Right hindlimb (tissue), 1 donor: ENCODE results near the gene RETREG3.
A peak's percentile ranks its signal among the peaks of the same experiment; 100 is the strongest.
"Not testable (repeated sequence)": the region's sequence is repeated elsewhere in the genome, so short reads cannot be mapped to it uniquely, and the experiment has no call there.

Experiments used
- DNase-seq: peaks from one replicate; pipeline ENCODE4 v3.0.0-alpha.2; 2018

The RETREG3 gene, protein sequence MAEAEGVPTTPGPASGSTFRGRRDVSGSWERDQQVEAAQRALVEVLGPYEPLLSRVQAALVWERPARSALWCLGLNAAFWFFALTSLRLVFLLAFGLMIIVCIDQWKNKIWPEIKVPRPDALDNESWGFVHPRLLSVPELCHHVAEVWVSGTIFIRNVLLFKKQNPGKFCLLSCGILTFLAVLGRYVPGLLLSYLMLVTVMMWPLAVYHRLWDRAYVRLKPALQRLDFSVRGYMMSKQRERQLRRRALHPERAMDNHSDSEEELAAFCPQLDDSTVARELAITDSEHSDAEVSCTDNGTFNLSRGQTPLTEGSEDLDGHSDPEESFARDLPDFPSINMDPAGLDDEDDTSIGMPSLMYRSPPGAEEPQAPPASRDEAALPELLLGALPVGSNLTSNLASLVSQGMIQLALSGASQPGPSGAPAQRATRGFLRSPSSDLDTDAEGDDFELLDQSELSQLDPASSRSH

GRCh38 chr17:42609182-42609813, at the start of gene RETREG3, which contains the start of gene TUBG1:
TSS of gene RETREG3 (minus strand) at chr17:42609374. CDS start at chr17:42609324, 50 bp downstream.
TSS of gene TUBG1 (plus strand) at chr17:42609683. CDS start at chr17:42609738, 55 bp downstream.
- DNase-seq, result peak; percentile 99

GRCh38 chr17:42657824-42658588, 48.8 kb upstream of the RETREG3 start:
- DNase-seq, result no peak

- DNase-seq, result no peak
These were observed 46.4 kb upstream of the RETREG3 start for GRCh38 chr17:42655528-42655927.

DNA sequence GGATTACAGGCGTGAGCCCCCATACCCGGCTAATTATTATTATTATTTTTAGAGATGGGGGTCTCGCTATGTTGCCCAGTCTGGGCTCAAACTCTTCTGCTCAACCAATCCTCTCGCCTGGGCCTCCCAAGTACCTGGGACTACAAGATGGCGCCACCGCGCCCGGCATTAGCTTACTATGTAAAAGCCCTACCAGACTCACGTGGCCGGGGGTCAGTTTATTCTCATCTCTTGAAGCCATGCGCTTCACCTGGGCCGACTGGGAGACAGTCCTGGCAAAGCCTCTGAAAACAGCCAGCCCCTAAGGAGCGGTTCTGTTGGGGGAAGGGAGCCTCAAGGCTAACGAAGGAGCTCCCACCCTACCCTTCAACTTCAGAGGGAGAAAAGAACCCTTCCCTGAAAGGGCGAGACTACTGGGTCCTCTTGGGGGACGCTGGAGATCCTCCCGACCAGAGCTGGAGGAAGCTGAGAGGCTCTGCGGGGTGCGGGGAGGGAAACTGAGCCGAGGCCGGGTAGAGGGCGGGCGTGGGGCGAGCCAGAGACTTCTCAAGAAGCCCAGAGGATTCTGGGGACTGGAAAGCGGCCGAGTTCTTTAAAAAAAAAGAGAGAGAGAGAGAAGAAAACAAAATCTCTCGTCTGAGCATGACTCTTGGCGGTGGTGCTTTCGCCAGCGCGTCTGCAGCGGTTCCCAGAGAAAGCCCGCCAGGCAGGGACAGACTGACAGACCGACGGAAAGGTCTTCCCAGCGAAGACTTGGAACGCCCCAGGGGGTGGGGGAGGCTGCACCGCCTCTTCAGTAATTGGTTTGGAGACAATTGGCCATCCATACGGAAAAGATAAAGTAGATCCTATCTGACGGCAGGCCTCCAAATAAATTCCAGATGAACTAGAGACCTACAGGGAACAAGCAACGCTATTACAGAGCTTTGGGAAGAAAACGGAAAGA, 44.3 kb upstream of the RETREG3 start:
- peak; percentile 83 for DNase-seq

DNA sequence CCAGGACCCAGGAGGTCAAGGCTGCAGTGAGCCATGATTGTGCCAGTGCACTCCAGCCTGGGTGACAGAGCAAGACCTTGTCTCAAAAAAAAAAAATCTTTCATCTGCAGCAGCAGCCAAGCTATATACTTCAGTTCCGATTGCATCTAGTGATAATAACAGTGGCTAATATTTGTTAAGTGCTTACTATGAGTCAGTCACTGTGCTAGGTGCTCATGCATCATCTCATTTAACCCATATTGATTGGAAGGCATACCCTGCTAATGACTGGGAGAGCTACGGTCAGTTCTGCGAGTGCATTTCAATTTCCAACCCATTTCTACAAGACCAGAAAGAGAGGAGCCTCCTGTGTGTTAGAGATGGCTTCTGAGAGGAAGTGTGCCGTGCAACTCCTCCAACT, 42.2 kb upstream of the RETREG3 start:
- no peak for DNase-seq

- DNase-seq, result no peak
These were observed 38.6 kb upstream of the RETREG3 start for GRCh38 chr17:42647778-42648177.

DNA sequence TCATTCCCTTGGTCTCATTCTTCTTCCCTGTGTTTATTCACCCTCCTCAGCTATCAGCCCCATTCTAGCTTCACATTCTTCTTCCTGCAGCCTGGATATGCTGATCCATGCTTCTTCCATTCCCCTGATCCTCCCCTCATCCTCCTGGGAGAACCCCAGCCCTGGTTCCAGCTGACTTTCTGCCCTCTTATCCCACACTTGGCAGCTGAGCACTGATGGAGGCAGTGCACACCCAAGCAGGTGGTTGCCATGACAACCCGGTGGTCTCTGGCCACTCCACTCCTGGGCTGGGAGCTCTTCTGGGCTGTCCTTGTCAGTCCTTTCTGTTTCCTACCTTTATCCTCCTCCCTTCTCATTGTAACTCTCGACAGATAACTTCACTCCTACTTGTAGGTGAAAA, 33.2 kb upstream of the RETREG3 start:
- no peak for DNase-seq

DNA sequence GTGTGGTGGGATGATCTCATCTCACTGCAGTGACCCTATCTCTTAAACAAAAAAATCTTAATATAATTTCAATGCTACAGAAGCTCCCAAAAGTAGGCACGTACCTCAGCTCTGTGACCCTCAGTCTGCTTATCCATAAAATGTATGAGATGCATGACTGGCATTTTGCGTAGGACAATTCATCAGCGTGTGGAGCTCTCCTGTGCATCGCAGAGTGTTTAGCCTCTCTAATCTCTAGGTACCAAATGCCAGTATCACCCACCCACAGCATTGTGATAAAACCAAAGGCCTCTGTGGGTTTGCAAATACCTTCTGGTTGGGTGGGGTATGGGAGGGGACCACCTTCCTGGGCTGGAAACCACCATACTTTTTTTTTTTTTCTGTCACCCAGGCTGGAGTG, 30.9 kb upstream of the RETREG3 start:
- no peak for DNase-seq

GRCh38 chr17:42639525-42640113, 30.4 kb upstream of the RETREG3 start:
- DNase-seq, result no peak

GRCh38 chr17:42632949-42633444, 23.8 kb upstream of the RETREG3 start:
- no peak for DNase-seq

GRCh38 chr17:42629411-42630009, 20.3 kb upstream of the RETREG3 start:
- DNase-seq, result no peak

DNA sequence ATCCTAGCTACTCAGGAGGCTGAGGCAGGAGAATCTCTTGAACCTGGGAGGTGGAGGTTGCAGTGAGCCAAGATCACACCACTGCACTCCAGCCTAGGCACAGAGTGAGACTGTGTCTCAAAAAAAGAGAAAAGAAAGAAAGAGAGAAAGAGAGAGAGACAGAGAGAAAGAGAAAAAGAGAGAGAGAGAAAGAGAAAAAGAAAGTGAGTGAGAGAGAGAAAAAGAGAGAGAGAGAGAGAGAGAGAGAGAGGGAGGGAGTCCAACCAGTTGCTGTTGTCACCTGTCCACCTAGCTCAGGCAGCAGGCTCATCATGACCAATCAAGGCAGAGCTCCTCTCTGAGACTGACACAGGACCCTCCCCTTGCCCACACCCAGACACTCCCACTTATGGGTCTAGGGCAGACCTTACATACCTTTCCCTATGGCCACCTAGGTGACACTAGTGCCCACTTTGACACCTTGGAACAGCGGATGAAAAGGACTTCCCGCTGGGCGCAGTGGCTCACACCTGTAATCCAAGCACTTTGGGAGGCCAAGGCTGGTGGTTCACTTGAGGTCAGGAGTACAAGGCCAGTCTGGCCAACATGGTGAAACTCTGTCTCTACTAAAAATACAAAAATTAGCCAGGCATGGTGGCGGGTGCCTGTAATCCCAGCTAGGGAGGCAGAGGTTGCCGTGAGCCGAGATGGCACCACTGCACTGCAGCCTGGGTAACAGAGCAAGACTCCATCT, 18.0 kb upstream of the RETREG3 start:
- not testable (repeated sequence) for DNase-seq

DNA sequence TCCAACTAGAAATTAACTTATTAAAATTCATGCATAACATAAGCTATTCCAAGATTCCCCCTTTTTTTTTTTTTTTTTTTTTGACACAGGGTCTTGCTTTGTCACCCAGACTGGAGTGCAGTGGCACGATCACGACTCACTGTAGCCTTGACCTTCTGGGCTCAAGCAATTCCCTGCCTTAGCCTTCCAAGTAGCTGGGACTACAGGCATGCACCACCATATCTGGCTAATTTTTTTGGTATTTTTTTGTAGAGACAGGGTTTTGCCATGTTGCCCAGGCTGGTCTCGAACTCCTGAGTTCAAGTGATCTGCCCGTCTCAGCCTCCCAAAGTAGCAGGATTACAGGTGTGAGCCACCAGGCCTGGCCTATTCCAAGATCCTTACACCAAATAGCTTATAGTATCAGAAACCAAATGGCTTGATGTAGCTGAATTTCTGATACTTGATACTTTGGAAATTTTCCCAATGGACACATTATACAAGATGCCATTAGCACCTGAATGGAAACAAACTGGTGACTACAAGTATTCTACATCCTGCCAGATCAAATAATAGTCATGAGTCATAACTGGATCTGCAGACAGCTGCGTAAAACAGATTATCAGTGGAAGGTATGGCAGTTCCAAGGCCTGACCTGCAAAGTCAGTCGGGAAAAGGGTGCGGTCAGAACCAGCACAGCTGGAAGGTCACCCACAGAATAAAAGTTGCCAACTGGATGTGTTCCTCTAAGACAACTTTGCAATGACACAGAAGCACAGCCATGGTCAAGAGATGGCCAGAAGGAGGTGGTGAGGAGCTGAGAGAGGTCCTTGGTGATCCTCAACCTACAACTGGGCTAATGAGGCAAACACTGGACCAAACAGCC, 14.8 kb upstream of the RETREG3 start:
- DNase-seq, result no peak

DNA sequence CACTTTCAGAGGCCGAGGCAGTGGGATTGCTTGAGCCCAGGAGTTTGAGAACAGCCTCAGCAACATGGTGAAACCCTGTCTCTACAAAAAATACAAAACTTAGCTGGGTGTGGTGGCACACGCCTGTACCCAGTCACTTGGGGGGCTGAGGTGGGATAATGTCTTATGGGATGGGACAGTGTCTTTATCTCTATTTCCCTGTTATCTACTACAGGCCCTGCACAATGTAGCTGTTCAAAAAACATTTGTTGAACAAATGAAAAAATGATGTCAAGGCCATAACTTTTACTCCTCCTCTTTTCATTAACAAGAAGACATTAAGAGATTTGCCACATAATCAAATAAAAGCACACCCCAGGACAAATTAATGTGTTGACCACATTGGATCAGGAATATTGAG, 14.1 kb upstream of the RETREG3 start:
- DNase-seq, result no peak

- not testable (repeated sequence) for DNase-seq
These were observed 12.8 kb upstream of the RETREG3 start for GRCh38 chr17:42621987-42622386.

DNA sequence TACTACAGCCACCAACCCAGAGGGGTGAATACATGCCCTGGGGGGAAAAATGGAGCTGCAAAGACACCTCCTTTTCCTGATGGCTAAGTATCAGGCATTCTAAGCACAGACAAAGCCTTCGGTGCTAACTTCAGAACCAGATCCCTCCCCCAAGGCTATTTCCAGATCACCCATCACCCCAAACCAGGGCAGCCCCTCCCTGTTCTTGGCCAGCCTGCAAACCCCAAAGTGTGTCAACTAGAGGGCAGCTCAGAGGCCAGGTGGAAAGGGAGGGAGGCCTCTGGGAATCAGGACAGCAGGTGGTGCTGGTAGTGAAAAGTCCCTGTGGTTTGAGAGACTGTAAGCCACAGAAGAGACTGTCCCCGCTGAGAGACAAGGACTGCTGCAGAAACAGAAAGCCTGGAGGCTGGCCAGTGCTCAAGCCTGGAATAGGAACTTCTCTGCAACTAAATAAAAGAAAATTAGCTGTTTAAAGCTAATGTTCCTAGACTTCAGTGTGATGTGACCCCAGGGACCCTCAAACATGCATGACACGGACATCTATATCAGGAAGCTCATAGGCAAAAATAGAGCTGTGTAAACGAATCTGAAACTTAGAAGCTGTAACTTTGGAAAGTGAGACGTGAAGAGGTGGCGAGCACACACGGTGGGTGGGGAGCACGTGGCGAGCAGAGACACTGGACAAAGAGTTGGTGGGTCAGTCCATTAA, 9.4 kb upstream of the RETREG3 start:
- DNase-seq, result peak; percentile 56

DNA sequence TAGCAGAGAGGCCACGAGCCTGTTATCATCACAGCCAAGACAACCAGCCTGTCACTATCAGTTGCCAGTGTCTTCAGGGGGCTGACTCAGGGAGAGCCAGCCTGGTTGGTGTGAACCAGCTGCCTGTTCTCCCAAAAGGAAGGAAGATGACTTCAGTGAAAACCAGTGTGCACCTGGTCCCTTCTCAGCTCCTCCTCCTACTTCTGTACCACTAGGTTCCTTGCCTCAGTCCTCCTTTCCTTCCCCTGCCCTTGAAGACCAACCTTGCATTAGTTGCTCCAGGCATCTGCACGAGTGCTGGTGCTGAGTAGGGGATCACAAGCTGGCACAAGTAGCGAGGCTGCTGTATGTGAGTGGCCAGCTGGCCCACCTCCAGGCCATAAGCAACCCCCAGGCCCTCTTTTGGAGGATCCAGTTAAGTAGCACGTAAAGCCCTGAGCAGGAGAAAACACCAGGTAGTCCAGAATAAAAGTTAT, 8.8 kb upstream of the RETREG3 start:
- no peak for DNase-seq

DNA sequence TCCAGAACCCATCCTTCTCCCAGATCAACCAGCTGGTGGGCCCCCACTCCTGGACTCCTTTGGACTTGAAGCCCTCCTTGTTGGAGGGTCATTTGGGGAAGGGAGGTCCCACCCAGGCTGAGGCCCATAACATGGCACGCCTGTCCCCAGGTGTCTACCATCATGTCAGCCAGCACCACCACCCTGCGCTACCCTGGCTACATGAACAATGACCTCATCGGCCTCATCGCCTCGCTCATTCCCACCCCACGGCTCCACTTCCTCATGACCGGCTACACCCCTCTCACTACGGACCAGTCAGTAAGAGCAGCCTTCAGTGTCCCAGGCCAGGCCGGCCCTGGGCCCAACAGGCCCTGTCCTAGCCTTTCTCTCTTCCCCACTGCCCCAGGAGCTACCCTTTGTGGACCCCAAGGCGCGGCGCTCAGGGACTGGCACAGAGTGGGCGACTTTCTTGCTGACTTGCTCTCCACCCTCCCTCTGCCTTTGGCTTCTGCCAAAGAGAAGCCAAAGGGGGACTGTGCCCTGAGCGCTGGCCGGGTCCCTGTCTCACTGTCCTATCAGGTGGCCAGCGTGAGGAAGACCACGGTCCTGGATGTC, 4.6 kb upstream of the RETREG3 start:
- no peak for DNase-seq
